ENCODE measurements around the gene MAST4.

Gene MAST4

DNA sequence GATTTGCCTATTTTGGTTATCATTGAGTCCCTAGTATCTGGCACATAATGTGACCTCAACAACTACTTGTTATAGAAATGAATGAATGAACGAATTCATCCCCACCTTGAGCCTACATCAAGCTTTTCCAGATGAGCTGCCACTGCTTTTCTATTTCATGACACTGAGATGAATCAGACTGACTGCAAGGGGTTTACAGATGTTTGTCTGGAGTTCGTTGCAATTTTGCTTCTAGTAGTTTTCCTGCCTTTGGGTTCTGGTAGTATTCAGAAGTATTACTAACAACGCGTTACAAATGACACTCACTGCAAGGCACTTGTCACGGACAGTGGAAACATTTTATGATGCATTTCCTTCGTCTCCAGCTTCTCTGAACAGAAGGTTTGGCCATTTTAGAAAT, 378.1 kb downstream of the MAST4 start:
- no peak for DNase-seq

DNA sequence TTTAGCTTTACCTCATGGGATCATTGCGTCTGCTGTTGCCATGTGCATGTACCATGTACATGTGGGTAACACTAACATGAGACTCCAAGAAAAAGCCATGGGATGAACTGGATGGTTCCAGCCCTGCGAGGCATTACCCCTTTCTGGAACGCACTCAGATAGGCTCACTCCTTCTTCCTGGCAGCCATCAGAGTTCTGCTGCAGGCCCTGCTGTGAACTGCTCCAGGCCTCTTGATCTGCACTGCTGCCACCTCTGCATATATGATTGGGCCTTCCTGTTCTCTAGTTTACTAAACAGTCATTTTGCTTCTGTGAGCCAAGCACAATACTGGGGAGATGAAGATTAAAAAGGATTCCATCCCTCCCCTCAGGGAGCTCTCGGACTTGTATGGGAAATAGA, 379.9 kb downstream of the MAST4 start:
- no peak for DNase-seq

DNA sequence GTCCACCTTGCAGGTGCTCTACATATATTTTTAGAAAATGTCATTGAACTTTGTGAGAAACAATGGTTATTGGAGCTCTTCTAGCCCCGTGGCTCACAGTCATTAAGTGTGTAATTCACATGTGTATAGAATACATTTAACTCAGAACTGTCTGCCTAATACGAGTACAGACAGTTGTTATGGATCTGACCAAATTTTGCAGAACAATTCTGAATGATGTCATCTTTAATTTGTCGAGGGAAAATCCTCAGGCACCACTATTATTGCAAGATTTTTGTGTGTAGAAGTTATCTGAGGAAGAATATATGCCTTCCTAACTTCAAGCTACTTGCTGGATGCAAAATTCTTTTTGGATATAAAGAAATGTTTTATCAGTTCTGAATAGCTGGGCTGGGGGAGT, 383.5 kb downstream of the MAST4 start:
- no peak for DNase-seq

DNA sequence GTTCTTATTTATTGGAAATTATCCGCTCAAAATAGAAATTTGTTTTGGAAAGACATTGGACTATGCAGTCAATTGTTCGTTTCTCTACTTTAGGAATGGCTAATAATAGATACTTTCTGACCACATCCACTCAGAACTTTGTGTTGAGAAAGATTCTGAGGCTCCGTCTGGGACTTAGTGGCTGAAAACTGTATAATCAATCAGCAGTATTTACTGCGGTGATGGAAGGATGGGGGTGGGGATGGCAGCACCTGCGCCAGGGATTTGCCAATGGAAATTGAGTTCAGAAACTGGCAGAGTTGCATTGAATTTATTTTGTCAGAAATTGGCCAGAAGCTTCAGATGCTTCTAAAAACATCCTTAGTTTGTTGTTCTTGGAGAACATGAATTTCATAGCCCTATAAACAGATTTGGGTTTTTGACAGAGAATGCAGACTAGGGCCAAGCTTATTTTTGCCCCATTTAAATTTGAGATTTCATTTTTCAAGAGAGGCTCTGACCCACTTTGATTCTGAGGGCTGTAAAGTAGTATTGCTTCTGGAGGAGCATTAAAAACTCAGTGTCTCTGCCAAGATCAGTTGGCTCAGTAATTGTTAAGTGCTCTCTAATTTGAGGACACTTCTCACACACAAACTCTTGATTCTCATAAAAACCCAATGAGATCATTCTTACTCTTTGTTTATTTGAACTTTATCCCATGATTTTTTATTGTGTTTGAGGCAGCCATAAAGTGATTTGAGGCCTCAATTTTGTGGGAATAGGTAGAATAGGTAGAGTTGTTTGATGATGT, 385.3 kb downstream of the MAST4 start:
- DNase-seq: no peak

DNA sequence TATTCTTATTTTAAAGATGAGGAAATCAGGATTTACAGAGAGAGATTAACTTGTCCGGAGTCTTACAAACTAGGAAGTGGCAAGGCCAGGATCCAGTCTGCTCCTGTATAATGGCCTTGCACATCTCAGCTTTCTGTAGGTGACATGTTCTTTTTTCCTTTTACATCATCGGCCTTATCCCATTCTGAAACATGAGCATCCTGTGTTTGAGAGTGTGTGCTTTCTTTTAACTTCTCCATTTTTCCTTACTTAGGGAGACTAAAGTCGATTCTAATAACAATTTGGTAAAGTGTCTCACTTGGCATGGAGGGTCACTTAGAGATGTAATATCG, 385.8 kb downstream of the MAST4 start:
- DNase-seq: no peak

DNA sequence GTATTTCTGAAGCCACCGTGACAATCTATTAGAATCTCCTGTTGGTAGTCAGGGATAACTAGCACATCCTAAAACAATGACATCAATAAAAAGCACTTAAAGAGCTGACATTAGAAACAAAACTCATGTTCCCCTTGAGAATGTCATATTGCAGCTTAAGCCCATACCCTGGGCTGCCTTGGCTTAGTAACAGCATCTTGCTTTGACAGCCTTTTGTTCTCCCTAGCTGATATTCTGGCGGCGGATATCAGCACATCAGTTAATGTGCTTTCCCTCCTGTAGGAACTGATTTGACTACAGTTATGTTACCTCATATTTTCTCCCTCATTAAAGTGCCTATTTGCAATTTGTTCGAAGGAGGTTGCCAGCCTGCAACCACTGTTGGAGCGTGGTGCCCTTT, 386.3 kb downstream of the MAST4 start:
- no peak for DNase-seq

DNA sequence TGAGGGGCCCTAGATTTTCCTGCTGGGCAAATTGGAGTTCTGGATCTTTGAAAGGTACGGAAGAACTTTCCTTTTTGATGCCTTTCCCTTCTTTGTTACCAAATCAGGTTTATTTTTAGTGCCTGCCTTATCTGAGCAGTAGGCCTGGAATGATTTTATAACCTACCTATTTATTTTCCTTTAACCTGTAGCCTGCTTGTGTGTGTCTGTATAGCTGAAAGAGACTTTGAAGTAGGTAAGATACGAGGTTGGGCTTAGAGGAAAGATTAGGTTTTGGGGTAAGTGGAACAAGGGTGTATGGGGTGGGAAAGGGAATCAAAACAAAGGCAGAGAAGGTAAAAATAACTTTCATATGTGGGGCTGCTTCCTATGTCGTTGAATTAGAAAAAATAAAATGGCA, 389.2 kb downstream of the MAST4 start:
- DNase-seq: no peak

DNA sequence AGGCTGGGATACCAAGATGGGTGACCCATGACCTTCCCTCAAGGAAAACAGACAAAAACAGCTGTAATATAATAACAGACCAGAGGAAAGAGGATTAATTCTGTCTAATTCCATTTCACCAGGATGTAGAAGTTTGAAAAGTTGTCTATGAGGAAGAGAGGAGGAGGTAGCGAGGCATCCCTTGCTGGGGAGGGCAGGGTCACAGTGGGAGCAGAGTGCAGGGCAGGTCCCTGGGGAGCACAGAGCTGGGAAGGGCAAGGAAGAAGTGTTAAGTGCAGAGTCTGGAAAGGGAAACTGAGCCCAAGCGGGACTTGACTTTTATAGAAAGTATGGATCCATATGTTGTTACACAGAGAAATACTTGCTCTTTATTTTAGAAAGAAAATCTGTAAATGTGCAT, 389.8 kb downstream of the MAST4 start:
- DNase-seq: no peak

DNA sequence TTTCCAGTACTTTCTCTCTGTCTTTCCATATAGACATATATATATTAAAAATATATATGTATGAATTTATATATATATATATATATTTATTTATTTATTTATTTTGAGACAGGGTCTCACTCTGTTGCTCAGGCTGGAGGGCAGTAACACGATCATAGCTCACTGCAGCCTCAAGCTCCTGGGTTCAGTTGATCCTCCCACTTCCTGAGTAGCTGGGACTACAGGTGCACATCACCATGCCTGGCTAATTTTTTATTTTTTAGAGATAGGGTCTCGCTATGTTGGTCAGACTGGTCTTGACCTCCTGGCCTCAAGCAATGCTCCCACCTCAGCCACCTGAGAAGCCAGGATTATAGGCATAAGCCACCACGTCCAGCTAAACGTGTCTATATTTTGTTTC, 390.3 kb downstream of the MAST4 start:
- no peak for DNase-seq

DNA sequence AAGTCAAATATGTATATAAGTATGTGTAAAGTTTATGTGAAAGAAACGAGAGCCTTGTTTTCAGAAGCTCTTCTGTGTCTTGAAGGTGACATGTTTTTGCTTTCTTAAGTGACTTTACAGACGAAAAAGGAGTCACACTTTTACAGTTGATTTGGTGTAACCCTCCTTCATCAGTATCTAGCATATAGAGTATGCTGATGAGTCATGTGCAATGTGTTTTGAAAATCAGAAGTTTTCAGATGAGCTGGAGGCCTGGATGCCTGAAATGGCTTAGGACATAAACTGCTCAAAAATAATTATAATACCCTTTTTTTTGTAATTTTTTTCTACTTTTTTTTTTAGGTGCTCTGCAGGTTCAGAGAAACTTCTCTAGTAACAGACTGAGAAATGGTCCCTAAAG, 390.9 kb downstream of the MAST4 start:
- no peak for DNase-seq

DNA sequence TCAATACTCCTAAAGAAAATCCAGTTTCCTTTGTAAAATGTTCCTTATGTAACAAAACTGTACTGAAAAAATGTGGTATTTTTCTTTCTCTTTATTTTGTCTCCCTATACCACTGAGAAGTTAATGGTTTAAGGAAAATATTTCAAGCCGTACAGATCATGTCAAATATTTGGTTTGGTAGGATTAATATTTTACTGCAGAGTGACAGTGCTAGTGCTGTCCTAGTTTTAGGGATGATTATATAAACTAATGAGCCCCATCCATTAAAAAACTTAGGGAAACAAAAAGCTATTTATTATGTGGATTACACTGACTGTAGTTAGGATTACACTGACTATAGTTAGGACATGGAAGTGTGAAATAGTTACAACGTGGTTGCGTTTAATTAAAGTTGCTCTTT, 391.3 kb downstream of the MAST4 start:
- no peak for DNase-seq

DNA sequence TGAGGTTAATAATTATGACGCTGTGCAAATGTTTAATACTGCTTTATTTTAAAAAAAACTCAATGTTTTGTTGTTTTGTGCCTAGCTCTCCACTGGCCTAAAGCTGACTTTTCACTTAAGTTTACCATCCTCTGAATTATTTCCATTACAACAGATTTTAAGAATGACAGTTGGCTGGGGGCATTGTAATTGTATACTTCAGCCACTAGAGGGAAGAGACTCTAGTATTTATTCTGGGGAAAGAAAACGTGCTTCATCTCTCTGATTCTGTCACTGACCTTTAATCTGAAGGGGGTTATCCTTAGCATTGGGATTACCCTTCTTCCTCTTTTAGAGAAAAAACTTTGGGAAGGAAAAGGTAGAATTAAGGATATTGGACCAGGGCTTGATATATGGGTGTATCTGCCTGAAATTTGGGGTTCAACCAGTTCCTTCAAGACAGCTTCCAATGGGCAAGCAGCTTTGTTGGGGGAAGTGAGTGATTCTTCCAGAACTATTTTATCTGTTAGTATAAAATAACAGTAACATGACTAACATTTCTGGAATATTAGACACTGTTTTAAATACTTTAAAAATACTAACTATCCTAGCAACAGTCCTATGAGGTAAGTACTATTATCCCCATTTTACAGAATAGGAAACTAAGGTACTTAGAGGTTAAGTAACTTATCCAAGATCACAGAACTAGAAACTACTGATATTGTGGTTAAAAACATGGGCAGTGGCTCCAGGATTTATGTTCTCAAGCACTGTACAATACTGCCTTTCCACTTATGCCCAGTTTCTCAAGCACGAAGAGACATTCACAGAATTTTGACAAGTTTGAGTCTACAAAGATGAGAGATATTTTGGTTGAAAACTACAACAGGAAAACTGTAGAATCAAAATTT, 392.0 kb downstream of the MAST4 start:
- no peak for DNase-seq

DNA sequence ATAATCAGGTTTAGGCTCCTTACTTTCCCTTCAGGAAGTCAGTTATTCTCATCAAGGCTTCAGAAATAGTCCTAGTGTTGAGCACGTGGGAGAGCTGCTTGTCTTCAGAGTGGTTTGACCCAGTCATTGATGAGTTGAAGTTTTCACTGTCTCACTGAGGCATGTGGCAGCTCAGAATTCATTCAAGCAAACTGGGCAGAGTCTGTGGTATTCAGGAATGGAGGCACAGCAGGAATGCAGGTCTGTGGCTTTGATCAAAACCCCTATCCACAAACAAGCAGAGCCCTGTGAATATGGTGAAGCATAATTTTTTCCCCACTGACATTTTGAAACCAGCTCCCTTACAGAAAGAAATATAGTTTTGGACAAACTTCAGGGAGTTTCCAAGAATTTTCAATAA, 393.1 kb downstream of the MAST4 start:
- DNase-seq: no peak

DNA sequence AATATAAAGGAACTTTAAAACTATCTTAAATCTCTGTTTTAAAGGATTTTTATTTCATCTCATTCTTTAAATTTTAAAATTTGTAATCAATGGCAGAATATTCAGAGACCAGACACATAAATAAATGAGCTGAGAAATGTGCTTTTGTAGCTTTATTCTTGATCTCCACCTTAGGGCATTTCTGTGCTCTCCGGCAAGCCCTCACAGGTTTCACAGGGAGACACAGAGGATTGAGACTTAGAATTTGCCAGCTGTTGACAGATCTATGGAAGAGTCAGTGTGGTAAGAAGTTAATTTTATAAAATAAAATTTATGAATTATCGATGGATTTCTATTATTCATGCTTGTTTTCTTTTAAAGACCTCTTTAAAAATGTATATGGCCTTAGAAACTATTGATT, 393.6 kb downstream of the MAST4 start:
- no peak for DNase-seq

DNA sequence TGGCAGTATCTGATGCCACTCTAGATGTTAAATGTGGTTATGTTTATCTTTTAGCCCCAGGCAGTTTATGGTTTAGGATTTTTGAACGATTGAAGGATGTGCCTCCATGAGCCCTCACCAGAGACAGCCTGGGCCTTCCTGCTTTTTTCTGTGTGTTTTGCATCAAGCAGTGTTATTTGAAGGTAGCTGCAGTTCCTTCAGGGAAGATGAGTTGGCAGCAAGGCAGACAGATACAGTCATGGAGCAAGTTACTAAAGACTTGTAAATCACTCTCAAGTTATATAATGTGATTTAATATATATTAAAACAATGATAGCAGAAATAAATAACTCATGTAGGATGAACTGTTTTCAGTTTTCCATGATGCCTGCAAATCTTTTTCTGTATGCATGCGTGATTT, 395.6 kb downstream of the MAST4 start:
- no peak for DNase-seq

DNA sequence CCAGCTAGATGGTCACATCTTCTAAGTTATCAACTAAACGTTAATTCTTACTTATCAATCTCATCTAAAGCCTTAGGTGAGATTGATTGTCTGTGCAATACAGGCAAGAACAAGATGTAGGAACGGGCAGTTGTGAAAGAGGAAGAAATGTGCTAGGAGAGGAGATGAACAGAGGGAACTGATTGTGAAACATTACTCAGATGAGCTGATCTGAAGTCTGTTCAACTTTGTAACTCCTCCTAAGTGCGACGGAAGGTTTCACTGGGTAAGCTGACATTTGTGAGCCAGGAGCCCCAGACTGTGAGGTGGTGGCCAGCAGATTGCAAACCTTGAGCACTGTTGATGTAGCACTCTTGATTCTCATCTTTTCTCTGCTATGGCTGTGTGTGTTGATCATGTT, 396.4 kb downstream of the MAST4 start:
- no peak for DNase-seq

DNA sequence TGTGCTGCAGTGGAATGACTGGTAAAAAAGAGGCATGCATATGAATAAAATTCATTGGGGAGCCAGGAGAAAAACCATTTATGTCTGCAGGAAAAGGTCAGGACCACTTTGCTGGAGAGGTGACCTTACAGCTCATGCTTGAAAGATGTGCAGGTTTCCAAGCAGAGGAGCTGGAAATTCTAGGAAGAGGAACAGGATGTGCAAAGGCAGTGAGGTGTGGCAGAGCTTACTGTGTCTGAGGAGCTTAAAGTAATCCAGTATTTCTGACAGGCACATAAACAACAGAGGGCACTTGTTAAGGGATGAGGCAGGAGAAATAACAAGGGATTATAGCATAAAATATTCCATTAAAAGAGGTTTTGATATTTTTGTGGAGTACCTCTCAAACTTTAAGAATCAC, 397.3 kb downstream of the MAST4 start:
- DNase-seq: no peak

DNA sequence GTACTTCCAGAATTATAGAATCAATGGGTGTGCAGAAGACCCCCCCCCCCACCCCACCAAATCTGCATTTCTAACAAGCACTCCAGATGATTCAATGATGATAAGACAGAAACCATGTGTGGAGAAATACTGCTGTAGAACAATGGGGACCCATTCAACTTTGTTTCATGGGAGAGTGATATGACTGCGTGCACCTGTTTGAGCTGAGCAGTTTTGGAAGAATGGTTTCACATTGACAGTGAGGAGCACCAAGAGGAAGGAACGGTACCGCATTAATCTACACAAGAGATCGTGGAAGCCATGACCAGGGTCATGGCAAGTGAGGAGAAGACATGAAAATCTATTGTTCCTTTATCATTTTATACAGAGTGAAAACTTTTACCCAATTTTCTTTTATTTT, 397.7 kb downstream of the MAST4 start:
- no peak for DNase-seq

DNA sequence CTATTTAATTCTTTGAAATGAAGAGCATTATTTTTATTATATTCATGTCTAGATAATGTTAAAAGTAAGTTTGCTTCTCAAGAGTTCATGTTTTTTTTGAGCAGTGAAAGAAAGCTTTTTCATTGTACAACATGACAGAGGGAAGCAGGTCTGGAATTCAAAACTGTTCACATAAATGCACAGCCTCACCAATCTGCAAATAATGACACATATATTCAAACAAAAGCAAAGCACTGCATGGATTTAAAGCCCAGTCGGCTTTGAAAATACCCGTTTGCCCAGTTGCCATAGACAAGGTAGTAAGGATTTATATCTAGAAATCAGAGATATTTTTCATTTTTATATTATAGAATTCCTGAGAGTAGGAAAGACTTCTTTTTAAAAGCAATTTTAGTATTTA, 398.6 kb downstream of the MAST4 start:
- no peak for DNase-seq

DNA sequence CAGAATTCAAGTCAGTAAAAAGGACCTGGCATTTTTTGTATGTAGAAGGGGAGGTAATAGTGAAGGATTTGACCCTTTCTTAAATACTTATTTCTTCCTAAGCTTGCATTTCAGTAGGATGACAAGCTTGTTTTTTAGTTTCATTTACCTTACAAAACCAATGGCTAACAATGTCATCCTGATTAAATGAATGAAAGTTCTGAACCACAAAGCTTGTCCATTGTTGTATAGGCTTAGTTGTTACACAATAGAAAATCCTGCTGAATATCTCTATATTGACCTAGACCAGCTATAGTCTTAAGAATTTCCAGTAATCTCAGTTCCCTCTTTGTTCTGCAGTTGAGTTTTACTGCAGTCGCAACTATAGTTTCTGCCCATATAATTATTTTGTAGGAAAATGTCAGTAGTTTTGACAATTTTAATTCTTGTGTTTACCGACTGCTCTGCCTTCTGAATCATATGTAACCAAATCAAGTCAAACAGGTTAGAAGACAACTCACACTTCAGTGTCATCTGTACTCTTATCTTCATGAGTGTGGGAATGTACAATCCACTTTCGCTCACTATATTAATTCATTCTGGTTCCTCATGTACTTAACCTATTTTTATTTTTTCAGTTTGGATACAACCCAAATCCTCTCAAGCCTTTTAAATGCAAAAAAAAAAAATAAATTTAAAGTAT, 404.7 kb downstream of the MAST4 start:
- DNase-seq: no peak

DNA sequence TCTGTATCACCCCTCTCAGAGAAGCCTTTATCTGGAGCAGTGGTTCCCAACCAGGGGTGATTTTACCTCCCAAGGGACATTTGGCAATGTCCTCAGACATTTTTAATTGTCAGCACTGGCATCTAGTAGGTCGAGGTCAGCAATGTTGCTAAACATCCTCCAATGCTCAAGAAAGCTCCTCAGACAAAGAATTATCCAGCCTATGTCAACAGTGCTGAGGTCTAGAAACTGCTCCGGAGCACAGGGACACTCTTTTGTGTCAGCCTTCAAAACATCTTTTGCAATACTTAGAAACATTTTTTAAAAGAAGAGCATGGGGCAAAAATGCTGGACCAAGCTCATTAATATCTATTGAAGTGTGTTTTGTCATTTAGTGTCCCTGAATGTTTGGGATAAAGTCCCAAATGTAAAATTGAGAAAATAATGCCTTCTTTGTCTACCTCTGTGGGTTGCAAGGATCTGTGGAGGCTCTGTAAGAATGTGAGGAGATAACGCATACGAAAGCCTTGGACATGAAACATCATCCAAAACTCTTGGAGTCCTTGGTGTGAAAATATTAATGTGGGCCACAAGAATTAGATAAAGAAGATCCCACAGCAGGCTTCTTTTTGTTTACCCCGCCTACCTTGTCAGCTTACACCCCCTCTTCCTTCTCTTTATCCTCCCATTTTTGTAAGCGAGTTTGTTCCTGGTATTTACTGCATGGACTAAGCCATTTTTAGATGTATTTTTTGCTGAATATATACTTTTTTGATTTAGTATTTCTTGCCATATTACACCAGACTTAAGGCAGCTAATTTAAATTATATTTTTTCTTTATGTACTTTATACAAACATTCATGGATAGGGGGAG, 406.9 kb downstream of the MAST4 start:
- DNase-seq: no peak

DNA sequence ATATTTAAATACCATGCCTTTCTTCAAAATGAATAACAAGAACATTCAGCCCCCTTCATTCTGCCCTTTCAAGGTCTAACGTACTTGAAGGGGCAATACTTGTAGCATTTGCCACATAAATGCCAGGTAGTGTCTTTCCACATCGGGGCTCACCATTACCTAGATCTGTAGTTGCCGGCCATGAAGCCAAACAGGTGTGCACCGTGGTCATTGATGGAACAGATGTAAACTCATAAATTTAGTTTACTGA, 407.4 kb downstream of the MAST4 start:
- no peak for DNase-seq
